ENCODE data around the gene CATSPERD. TPM values are rescaled to one million over a fixed set of nuclear protein-coding genes. Genes with fewer than 3 reads are reported as not detected.
"Not testable (repeated sequence)": the region's sequence is repeated elsewhere in the genome, so short reads cannot be mapped to it uniquely, and the experiment has no call there.

The CATSPERD gene
- total RNA-seq, 1 donor from 2014 or later = not detected

GRCh38 chr19:5718037-5718578 is 2.3 kb upstream of the CATSPERD start:
- no peak for TF ChIP-seq CTCF (IDR thresholded peaks at IDR 0.05; ENCODE audit: partially characterized antibody, unreplicated experiment)
- no peak for DNase-seq
- Mint-ChIP-seq H3K9me3 (ENCODE audit: unreplicated experiment) (peaks cover 16% of the 10 kb centered on the region), H3K27me3 (ENCODE audit: unreplicated experiment) (peaks cover 6% of the 10 kb centered on the region), H3K36me3 (ENCODE audit: unreplicated experiment) (no peaks in the 10 kb centered on the region), H3K27ac (ENCODE audit: unreplicated experiment) (peak overlapping the region; percentile 87), H3K4me1 (ENCODE audit: low read depth, unreplicated experiment) (peaks cover 17% of the 10 kb centered on the region), H3K4me3 (ENCODE audit: unreplicated experiment) (peak overlapping the region; percentile 87)

DNA sequence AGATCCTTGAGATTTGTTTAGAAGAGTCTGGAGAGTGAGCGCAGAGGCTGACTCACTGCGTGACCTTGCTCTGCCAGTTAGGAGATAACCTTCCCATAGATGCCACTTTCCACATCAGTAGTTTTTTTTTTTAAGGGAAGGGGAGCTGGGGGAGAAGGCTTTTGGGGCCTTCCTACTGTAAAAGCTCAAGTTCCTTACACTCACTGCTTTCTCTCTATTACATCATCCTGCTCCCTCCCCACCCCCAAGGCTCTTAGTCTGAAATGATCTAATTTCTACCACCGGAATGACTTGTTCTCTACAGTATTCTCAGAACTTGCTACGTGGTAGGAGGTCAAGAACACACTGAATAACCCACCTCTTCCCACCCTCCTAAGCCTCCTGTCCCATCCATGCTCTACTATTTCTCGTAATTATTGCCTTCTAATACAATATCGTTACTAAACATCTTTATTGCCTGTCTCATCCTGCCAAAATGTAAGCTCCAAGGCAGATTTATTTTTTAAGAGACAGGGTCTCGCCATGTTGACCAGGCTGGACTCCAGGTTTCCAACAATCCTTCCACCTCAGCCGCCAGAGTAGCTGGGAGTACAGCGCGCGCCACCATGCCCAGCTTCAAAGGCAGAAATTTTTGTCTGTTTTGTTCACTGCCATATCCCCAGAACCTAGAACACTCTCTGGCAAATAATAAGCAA is 1.7 kb upstream of the CATSPERD start:
- Mint-ChIP-seq H3K27ac (ENCODE audit: unreplicated experiment) (peak overlapping the region; percentile 87), H3K4me1 (ENCODE audit: low read depth, unreplicated experiment) (peaks cover 17% of the 10 kb centered on the region), H3K36me3 (ENCODE audit: unreplicated experiment) (no peaks in the 10 kb centered on the region), H3K4me3 (ENCODE audit: unreplicated experiment) (peak overlapping the region; percentile 87), H3K9me3 (ENCODE audit: unreplicated experiment) (peaks cover 12% of the 10 kb centered on the region), H3K27me3 (ENCODE audit: unreplicated experiment) (peaks cover 6% of the 10 kb centered on the region)
- no peak for DNase-seq
- no peak for TF ChIP-seq CTCF (IDR thresholded peaks at IDR 0.05; ENCODE audit: partially characterized antibody, unreplicated experiment)

DNA sequence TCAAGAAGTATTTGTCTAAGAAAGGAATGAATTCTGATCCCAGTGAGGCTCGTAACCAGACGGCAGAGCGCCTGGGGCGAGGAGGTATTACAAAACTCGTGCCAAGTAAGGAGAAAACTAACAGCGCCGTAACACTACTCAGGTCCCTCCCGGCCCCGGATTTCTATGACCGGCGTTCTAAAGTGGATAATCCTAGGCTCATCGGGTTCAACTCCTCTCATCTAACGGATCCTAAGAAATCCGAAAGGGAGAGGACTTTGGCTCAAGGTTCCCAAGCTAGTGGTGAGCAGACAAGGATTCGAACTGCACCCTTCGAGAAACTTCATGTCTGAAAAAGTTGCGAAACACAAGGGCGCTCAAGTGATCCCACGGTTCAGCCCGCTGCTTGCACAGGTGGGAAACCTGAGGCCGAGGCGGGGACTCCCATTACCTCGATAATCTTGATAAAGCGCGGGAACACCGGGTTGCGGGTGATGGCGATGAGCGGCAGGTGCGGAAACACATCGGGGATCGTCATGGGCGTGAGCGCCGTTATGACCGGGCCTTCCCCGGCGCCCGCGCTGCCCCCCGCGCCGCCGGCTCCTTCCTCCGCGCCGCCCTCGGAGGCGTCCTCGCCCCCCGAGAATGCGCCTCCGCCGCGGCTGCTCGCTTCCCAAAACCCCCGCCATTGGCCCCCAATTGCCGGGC is 1.0 kb upstream of the CATSPERD start:
- peak overlapping the region; percentile 87 for H3K4me3 Mint-ChIP-seq (ENCODE audit: unreplicated experiment)
- peaks cover 13% of the 10 kb centered on the region for H3K4me1 Mint-ChIP-seq (ENCODE audit: low read depth, unreplicated experiment)
- no peak for TF ChIP-seq CTCF (IDR thresholded peaks at IDR 0.05; ENCODE audit: partially characterized antibody, unreplicated experiment)

GRCh38 chr19:5727453-5728050 is 7.1 kb downstream of the CATSPERD start:
- no peak for TF ChIP-seq CTCF (IDR thresholded peaks at IDR 0.05; ENCODE audit: partially characterized antibody, unreplicated experiment)
- H3K36me3 Mint-ChIP-seq (ENCODE audit: unreplicated experiment) = peaks cover 5% of the 10 kb centered on the region
- DNase-seq = no peak
- no peak overlapping the region for H3K27ac Mint-ChIP-seq (ENCODE audit: unreplicated experiment)
- H3K9me3 Mint-ChIP-seq (ENCODE audit: unreplicated experiment) = peaks cover 3% of the 10 kb centered on the region
- no peaks in the 10 kb centered on the region for H3K4me1 Mint-ChIP-seq (ENCODE audit: low read depth, unreplicated experiment)
- peaks cover 4% of the 10 kb centered on the region for H3K27me3 Mint-ChIP-seq (ENCODE audit: unreplicated experiment)
- H3K4me3 Mint-ChIP-seq (ENCODE audit: unreplicated experiment) = no peak overlapping the region

More for the DNA sequence above, 1.0 kb upstream of the CATSPERD start:
- Mint-ChIP-seq H3K9me3 (ENCODE audit: unreplicated experiment) (peaks cover 9% of the 10 kb centered on the region), H3K27me3 (ENCODE audit: unreplicated experiment) (peaks cover 6% of the 10 kb centered on the region), H3K27ac (ENCODE audit: unreplicated experiment) (peak overlapping the region; percentile 87), H3K36me3 (ENCODE audit: unreplicated experiment) (no peaks in the 10 kb centered on the region)
- DNase-seq = no peak

DNA sequence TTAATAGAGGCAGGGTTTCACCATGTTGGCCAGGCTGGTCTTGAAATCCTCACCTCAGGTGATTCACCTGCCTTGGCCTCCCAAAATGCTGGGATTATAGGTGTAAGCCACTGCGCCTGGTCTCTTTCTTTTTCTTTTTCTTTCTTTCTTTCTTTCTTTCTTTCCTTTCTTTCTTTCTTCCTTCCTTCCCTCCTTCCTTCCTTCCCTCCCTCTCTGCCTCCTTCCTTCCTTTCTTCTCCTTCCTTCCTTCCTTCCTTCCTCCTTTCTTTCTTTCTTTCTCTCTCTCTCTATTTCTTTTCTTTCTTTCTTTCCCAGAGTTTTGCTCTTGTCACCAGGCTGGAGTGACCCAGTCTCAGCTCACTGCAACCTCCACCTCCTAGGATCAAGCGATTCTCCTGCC is 12.7 kb downstream of the CATSPERD start:
- not testable (repeated sequence) for H3K4me1 Mint-ChIP-seq (ENCODE audit: low read depth, unreplicated experiment); H3K27me3 Mint-ChIP-seq (ENCODE audit: unreplicated experiment); H3K4me3 Mint-ChIP-seq (ENCODE audit: unreplicated experiment); H3K36me3 Mint-ChIP-seq (ENCODE audit: unreplicated experiment); H3K9me3 Mint-ChIP-seq (ENCODE audit: unreplicated experiment); DNase-seq; H3K27ac Mint-ChIP-seq (ENCODE audit: unreplicated experiment)
